ENCODE results near the gene PTPRJ.

DNA sequence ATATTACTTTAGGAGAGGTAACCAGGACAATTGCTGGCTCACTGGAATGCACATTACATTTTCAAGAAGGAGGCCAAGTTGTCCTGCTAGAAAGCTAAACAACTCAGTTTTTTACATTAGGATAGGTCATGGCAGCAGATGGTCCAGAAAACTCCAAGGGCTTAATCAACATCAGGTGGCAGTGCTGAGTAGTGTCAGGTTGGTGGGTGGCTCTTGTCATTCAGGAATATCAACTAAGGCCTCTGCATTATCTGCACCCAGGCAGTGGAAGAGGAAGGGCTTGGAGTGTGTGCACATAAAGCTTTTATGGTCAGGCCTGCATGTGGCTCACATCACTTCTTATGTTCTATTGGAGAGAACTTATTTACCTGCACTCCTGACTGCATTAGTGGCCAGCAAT, 204.1 kb downstream of the PTPRJ start:
- TF ChIP-seq, protein P1, sequence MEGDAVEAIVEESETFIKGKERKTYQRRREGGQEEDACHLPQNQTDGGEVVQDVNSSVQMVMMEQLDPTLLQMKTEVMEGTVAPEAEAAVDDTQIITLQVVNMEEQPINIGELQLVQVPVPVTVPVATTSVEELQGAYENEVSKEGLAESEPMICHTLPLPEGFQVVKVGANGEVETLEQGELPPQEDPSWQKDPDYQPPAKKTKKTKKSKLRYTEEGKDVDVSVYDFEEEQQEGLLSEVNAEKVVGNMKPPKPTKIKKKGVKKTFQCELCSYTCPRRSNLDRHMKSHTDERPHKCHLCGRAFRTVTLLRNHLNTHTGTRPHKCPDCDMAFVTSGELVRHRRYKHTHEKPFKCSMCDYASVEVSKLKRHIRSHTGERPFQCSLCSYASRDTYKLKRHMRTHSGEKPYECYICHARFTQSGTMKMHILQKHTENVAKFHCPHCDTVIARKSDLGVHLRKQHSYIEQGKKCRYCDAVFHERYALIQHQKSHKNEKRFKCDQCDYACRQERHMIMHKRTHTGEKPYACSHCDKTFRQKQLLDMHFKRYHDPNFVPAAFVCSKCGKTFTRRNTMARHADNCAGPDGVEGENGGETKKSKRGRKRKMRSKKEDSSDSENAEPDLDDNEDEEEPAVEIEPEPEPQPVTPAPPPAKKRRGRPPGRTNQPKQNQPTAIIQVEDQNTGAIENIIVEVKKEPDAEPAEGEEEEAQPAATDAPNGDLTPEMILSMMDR (IDR thresholded peaks at IDR 0.05; ENCODE audit: low read depth, low read length, missing input control): no peak
- no peak for TF ChIP-seq YY1 (IDR thresholded peaks at IDR 0.05)
- no peak for TF ChIP-seq RAD21 (IDR thresholded peaks at IDR 0.05)
- no peak for TF ChIP-seq FOXA1 (IDR thresholded peaks at IDR 0.05)
- TF ChIP-seq EGR1 (IDR thresholded peaks at IDR 0.05; ENCODE audit: low read depth in 2 of 2): no peak
- TF ChIP-seq SP1 (IDR thresholded peaks at IDR 0.05): no peak
- TF ChIP-seq, protein P2, sequence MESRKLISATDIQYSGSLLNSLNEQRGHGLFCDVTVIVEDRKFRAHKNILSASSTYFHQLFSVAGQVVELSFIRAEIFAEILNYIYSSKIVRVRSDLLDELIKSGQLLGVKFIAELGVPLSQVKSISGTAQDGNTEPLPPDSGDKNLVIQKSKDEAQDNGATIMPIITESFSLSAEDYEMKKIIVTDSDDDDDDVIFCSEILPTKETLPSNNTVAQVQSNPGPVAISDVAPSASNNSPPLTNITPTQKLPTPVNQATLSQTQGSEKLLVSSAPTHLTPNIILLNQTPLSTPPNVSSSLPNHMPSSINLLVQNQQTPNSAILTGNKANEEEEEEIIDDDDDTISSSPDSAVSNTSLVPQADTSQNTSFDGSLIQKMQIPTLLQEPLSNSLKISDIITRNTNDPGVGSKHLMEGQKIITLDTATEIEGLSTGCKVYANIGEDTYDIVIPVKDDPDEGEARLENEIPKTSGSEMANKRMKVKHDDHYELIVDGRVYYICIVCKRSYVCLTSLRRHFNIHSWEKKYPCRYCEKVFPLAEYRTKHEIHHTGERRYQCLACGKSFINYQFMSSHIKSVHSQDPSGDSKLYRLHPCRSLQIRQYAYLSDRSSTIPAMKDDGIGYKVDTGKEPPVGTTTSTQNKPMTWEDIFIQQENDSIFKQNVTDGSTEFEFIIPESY (IDR thresholded peaks at IDR 0.05): no peak
- no peak for TF ChIP-seq JUND (IDR thresholded peaks at IDR 0.05)

Data from liver (tissue), 3 donors.